ENCODE data around the gene PGM5.

DNA sequence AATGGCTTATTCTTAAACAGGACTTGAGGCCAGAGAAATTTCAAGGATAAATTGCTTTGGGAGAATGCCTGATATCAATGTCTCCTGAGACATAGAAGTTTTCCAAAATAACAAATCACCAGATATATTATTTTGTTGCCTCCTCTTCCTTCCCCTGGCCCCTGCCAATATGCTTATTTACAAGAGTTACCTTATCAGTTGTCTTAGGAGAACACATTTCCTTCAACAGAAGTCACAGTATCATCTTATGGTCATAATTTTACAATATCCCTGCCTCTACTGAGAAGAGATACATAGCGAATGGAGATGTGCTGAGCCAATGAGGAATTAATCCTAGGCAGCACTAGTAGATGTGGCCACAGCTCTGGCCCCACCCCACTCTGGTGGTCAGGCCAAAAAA, 141.2 kb downstream of the PGM5 start:
- TF ChIP-seq MAX (IDR thresholded peaks at IDR 0.05) (no peak), PHF8 (conservative IDR thresholded peaks at IDR 0.05; ENCODE audit: low read depth, low read length) (no peak), USF2 (IDR thresholded peaks at IDR 0.05; ENCODE audit: low read length) (no peak), EZH2 (IDR thresholded peaks at IDR 0.05; ENCODE audit: low read depth, low read length, severe bottlenecking) (no peak), JUND (IDR thresholded peaks at IDR 0.05; ENCODE audit: low read length) (no peak), NRF1 (IDR thresholded peaks at IDR 0.05; ENCODE audit: low read depth, low read length) (no peak), TEAD4 (IDR thresholded peaks at IDR 0.05; ENCODE audit: low read depth, low read length) (no peak)
- TF ChIP-seq, protein P1, sequence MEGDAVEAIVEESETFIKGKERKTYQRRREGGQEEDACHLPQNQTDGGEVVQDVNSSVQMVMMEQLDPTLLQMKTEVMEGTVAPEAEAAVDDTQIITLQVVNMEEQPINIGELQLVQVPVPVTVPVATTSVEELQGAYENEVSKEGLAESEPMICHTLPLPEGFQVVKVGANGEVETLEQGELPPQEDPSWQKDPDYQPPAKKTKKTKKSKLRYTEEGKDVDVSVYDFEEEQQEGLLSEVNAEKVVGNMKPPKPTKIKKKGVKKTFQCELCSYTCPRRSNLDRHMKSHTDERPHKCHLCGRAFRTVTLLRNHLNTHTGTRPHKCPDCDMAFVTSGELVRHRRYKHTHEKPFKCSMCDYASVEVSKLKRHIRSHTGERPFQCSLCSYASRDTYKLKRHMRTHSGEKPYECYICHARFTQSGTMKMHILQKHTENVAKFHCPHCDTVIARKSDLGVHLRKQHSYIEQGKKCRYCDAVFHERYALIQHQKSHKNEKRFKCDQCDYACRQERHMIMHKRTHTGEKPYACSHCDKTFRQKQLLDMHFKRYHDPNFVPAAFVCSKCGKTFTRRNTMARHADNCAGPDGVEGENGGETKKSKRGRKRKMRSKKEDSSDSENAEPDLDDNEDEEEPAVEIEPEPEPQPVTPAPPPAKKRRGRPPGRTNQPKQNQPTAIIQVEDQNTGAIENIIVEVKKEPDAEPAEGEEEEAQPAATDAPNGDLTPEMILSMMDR (IDR thresholded peaks at IDR 0.05; ENCODE audit: control extremely low read depth in 1 of 3, insufficient read depth in 1 of 3, low read depth in 1 of 3, low read length in 3 of 3), result no peak
